HG03378 (cell line): ENCODE data around the gene DHX34.
"Not testable (repeated sequence)": the region's sequence is repeated elsewhere in the genome, so short reads cannot be mapped to it uniquely, and the experiment has no call there.

Experiments
- ATAC-seq: cut with Tn5 transposase; IDR thresholded peaks from one replicate; pipeline ENCODE4 v1.9.1; 2021; ENCODE audit warnings: mild to moderate bottlenecking, moderate library complexity; ENCODE audit not compliant: unreplicated experiment

The DHX34 gene

GRCh38 chr19:47362321-47362720 lies 13.2 kb downstream of the DHX34 start:
- ATAC-seq, result no peak

GRCh38 chr19:47363758-47364531 lies 14.8 kb downstream of the DHX34 start:
- no peak for ATAC-seq

- not testable (repeated sequence) for ATAC-seq
Observed at GRCh38 chr19:47365455-47365854, 16.3 kb downstream of the DHX34 start.

- ATAC-seq, result no peak
Observed at GRCh38 chr19:47370045-47370611, 21.0 kb downstream of the DHX34 start.

- no peak for ATAC-seq
Observed at GRCh38 chr19:47371261-47371660, 22.1 kb downstream of the DHX34 start.

GRCh38 chr19:47372603-47373002 lies 23.5 kb downstream of the DHX34 start:
- no peak for ATAC-seq

- ATAC-seq, result no peak
Observed at GRCh38 chr19:47373246-47374240, 24.4 kb downstream of the DHX34 start.

GRCh38 chr19:47374876-47375693 lies 26.0 kb downstream of the DHX34 start:
- ATAC-seq, result no peak

GRCh38 chr19:47375694-47376588 lies 26.8 kb downstream of the DHX34 start:
- no peak for ATAC-seq

GRCh38 chr19:47376589-47377144 lies 27.6 kb downstream of the DHX34 start:
- ATAC-seq, result no peak

- no peak for ATAC-seq
Observed at GRCh38 chr19:47377208-47377701, 28.1 kb downstream of the DHX34 start.

- no peak for ATAC-seq
Observed at GRCh38 chr19:47377801-47378200, 28.7 kb downstream of the DHX34 start.

- ATAC-seq, result no peak
Observed at GRCh38 chr19:47378246-47378645, 29.1 kb downstream of the DHX34 start.

GRCh38 chr19:47379381-47379938 lies 30.3 kb downstream of the DHX34 start:
- ATAC-seq, result no peak

GRCh38 chr19:47380559-47380958 lies 31.4 kb downstream of the DHX34 start:
- no peak for ATAC-seq

- ATAC-seq, result no peak
Observed at GRCh38 chr19:47381121-47381520, 32.0 kb downstream of the DHX34 start.

GRCh38 chr19:47381653-47382279 lies 32.7 kb downstream of the DHX34 start:
- no peak for ATAC-seq

GRCh38 chr19:47383890-47384289 lies 34.8 kb downstream of the DHX34 start:
- not testable (repeated sequence) for ATAC-seq
